HG03521 (cell line): ENCODE measurements around the gene FBN1.
A peak's percentile ranks its signal among the peaks of the same experiment; 100 is the strongest.

Source experiments
- ATAC-seq: cut with Tn5 transposase; IDR thresholded peaks from one replicate; pipeline ENCODE4 v1.9.1; 2021; ENCODE audit warnings: mild to moderate bottlenecking, moderate library complexity; ENCODE audit not compliant: unreplicated experiment

The FBN1 gene

DNA sequence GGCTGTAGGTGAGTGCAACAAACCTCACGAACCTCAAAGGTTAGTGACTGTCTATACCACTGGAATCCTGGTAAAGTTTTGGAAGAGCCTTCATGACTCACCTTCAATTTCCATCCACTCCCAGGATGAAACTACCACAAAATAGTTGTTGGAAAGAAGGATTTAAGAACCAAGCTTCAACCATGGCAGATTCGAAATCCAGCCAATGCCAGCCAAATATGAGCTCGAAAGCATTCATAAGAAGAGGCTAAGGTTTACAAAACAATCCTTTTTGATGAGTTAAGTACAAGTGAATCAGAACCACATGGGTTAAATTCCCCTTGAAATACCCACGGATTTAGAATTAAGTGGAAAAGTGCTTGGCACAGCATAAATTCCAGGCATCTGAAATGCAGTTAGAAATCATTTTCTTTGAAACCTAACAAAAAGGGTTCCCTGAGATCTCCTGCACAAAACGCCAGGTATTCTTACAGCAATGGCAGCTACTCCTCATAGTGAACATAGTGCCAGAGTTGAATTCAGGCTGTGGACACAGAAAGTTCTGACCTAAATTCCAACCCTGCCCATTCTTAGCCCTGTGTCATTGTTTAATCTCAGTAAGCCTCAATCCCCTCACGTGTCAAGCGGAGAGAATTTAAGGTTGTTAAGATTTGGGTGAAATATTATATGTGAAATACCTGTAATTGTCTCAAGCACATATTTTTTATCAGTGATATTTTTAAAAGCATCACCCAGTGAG, 89.2 kb downstream of the FBN1 start:
- no peak for ATAC-seq

GRCh38 chr15:48555241-48555881, 90.1 kb downstream of the FBN1 start:
- ATAC-seq: no peak

GRCh38 chr15:48554112-48554511, 91.4 kb downstream of the FBN1 start:
- no peak for ATAC-seq

- ATAC-seq: no peak
These were observed 92.0 kb downstream of the FBN1 start for GRCh38 chr15:48553559-48553958.

DNA sequence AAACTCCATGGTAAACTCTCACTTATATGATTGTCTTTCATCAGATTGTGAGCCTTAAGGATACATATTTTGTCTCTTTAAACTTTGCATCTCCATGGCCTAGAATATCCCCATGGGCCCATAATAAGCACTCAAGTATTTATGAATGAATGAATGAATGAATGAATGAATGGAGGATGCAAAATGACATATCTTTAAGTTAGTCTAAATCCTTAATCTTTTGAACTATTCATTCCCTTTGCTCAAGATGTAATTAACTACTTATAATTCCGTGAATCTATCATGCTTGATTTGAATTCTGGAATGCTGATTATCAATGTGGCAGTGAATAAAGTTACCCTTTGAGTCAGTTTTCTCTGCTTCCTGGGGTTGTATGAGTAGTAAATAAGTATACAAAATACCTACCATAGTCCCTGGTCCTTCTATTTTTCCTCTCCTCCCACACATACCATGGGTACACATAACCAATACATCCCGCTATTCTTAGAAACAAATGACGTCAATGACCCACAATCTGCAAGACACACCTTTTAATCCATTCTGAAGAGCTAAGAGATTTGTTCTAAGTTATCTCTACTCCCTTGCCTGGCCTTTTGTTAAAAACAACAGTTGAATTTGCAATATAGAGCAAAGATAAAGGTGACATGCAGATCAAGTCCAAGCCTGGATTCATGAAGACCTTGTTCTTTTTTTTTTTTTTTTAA, 94.5 kb downstream of the FBN1 start:
- ATAC-seq: no peak

DNA sequence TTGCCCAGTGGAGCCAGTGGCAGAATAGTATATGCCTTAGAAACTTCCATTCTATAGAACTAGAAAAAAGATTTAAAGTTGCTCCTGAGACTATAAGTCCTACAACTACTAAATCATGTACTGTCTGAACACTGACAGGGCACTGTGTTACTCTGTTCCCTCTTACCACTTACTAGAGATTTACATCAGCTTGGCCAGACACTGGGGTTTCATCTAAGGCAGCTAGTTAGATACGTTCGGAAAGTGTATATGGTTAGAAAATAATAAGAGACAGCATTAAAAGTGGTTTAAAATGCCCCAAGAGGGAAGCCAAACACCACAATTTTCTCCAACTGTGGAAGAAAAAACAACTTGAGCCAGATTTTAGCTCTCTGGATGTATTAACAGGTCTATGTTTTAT, 97.1 kb downstream of the FBN1 start:
- no peak for ATAC-seq

- no peak for ATAC-seq
These were observed 98.2 kb downstream of the FBN1 start for GRCh38 chr15:48547286-48547685.

GRCh38 chr15:48546296-48546695, 99.2 kb downstream of the FBN1 start:
- ATAC-seq: no peak

DNA sequence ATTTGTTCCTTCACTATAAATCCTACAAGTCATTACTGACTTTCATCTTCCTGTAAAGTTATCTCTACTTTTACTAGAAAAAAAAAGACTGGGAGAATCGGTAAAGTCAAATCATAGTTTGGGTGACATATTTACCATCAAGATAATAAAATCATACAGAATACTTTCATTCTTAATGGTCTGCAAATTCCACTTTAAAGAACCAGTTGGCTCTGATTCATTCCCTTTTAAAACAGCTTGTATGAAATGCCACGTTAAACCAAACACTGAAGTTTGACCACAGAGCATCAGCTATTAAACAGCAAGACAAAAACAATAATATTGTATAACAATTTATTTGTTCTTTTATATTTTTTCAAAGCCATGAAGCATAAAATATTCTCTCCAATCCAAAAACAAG, 100.7 kb downstream of the FBN1 start:
- ATAC-seq: no peak

DNA sequence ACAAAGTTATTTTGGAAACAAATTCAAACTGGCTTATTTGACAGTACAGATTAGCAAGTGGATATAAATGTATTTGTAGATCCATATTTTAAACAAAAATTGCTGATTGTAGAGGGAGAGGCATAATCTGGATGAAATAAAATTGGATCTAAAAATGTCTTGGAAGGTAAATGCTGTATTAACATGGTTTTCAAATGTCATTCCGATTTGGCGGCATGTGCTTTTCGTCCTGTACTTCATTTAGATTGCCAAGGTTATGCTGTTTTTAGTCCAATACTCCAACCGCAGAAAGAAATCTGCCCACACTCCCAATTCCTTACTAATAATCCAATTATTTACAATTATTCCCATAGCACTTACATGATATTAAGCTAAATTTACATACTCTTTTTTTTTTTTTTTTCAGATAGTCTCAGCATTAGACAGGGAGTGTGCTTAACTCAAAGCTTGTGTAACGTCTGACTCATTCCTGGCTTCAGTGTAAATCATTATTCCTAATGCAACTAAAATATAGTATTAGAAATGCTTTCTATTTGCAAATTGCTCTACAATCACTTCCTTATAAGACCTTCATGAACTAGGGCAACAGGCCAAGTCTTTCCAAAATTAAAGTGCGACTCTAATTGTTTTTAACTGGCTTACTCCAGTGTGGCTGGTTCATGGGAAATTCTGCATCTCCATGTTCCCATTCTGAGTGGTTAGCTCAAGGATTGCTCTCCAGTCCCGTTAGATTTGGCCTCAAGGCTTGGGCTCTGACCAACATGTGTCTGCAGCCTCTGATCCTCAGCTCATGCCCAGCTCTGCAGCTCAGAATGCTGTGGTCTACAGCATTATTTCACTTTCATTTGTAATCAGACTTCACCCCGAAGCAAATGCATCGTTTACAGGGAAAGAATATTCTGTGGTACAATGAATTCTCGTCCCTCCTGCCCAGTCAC, 103.9 kb downstream of the FBN1 start:
- peak; percentile 61 for ATAC-seq

- ATAC-seq: no peak
These were observed 104.8 kb downstream of the FBN1 start for GRCh38 chr15:48540756-48541155.

DNA sequence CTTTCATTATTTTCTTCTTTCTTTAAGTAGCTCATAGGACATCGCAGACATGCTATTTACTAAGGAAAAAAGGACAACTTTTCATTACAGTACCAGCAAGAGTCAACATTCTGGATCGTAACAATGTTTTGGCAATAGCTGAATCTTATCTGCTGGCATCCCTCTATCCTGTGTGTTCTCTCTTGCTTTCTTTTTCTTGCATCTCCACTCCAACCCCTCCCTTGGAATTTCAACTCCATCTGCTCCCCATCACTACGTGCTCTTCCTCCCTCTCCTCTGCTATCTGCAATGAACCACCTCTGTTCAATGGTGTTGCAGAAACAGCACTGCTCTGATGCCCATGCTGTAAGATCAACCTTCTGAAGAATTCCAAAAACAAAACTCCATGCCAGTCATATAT, 106.6 kb downstream of the FBN1 start:
- no peak for ATAC-seq

DNA sequence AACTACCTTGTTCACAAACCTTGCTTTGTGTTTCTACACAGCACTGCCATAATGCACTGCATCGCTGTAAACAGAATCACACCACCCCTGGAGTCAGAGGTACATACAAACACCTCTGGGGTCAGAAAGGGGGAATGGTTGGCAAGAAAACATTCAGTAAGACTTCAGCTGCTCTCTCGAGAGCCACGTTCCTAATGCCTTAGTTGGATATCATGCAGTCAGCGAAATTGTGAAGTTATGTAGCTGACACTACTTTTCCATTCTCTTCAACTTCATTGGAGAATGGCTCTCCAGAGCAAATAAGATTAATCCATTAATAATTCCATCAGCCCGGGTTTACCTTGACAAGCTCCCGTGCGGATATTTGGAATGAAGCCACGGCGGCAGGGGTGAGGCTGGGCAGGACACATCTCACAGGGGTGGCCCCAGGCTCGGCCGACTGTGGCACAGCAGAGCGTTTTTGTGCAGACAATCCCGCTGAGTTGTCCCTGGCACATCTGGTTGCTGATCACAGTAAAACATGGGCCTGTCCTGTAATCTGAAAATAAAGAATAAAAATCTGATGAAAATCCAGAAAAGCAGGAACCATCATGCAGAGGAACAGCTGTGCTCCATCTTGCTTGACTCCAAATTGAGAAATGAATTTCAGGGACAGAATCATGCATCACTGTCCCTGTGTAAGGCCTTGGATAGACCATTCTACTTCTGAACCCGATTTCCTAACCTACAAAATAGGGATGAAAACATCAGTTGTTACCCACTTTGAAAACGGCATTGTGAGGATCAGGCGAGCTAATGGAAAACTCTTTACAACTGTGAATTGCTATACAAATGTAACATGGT, 108.0 kb downstream of the FBN1 start:
- ATAC-seq: no peak

- ATAC-seq: no peak
These were observed 108.8 kb downstream of the FBN1 start for GRCh38 chr15:48536681-48537091.

- no peak for ATAC-seq
These were observed 111.5 kb downstream of the FBN1 start for GRCh38 chr15:48533982-48534381.

GRCh38 chr15:48532946-48533345, 112.6 kb downstream of the FBN1 start:
- no peak for ATAC-seq

DNA sequence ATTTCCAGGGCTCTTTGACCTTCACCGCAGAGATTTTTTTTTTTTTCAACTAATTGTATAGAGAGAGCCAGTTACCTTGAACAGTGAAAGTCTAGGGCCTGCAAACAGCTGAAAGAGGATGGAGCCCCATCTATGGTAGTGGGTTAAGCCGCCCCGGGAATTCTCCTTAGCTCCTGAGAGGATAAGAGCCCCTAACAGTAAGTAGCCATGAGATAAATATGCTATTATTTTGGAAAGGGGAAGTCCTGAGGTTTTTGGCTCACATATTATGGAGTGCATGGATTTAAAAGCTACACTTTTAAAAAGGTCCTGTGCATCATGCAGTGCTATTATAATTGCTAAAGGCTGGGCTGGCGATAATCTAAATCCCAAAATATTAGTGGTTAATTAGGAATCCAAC, 115.0 kb downstream of the FBN1 start:
- ATAC-seq: no peak

- ATAC-seq: no peak
These were observed 116.6 kb downstream of the FBN1 start for GRCh38 chr15:48528921-48529320.

DNA sequence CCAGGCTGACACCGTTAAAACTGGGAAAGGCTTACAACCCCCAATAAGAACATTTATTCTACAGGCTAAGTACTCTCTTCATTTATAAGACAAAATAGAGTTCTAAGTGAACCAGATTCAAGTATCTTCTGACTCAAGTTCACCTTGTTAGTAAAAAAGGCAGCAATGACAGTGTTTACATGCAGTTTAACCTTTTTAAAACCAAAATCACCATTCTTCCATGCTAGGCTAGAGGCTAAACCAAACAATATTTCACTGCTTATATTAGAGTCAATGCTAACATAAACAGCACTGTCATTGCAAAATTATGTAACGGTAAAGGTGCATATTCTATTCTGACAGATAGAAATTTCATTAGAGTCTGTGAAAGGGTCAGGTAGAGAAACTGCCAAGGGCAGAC, 118.0 kb downstream of the FBN1 start:
- ATAC-seq: no peak

- no peak for ATAC-seq
These were observed 122.6 kb downstream of the FBN1 start for GRCh38 chr15:48522911-48523310.
